Cardiac ventricle fibroblast (primary cell): ENCODE results near the gene DCUN1D5. TPM values are rescaled to one million over a fixed set of nuclear protein-coding genes. Genes with fewer than 3 reads are reported as not detected.

Source experiments
- total RNA-seq: library from RNA; depleted of rRNA; stranded (reverse); fragments of >200 nt; gene quantifications from 2 replicates; pipeline ENCODE4 v1.2.3, GENCODE V29; 2015

DCUN1D5 gene
- 61.4 and 94.2 TPM in 2 replicates for total RNA-seq

GRCh38 chr11:103091801-103092524 is at the start of gene DCUN1D5:
DCUN1D5 (minus strand) TSS chr11:103092160; CDS start chr11:103091872, 288 bp downstream.

GRCh38 chr11:103108933-103109817 is 17.2 kb upstream of the DCUN1D5 start, which contains the start of gene DYNC2H1:
DYNC2H1 (plus strand) TSS chr11:103109426; CDS start chr11:103109575, 149 bp downstream.

Other genes starting within 250 kb of the DCUN1D5 start
- gene MMP3, start 248.6 kb downstream of the DCUN1D5 start, total RNA-seq = not detected in 2 replicates
- not detected in 2 replicates for gene MMP12, start 217.2 kb downstream of the DCUN1D5 start, total RNA-seq
- gene MMP13, start 136.4 kb downstream of the DCUN1D5 start, total RNA-seq = not detected in 2 replicates
- 19.1 and 34.6 TPM in 2 replicates for gene DYNC2H1, start 17.3 kb upstream of the DCUN1D5 start, total RNA-seq